SJSA1 (cell line): ENCODE results near the gene MLST8. TPM values are rescaled to one million over a fixed set of nuclear protein-coding genes. Genes with fewer than 3 reads are reported as not detected.

Experiments used
- DNase-seq, 2 experiments: peaks; one replicate each; pipeline ENCODE4 v3.0.0-alpha.2; 2015 to 2020; ENCODE audit warnings: low spot score in 2 of 2, low read depth in 1 of 2
- H3K27ac ChIP-seq: fragments of 250-450 bp; sonication (Bioruptor Pico); 2 replicates; pipeline ENCODE4 v1.5.1; 2020; ENCODE audit warnings: mild to moderate bottlenecking, moderate library complexity
- H3K27me3 ChIP-seq: fragments of 250-450 bp; sonication (Bioruptor Pico); replicated peaks from 2 replicates; pipeline ENCODE4 v1.5.1; 2020; ENCODE audit warnings: mild to moderate bottlenecking, moderate library complexity
- H3K36me3 ChIP-seq: fragments of 250-450 bp; sonication (Bioruptor Pico); 2 replicates; pipeline ENCODE4 v1.5.1; 2020; ENCODE audit warnings: mild to moderate bottlenecking
- H3K4me1 ChIP-seq: fragments of 250-450 bp; sonication (Bioruptor Pico); replicated peaks from 2 replicates; pipeline ENCODE4 v1.6.1; 2021; ENCODE audit warnings: mild to moderate bottlenecking
- H3K4me3 ChIP-seq: fragments of 250-450 bp; sonication (Bioruptor Pico); 2 replicates; pipeline ENCODE4 v1.5.1; 2020; ENCODE audit warnings: mild to moderate bottlenecking
- H3K9me3 ChIP-seq: fragments of 250-450 bp; sonication (Bioruptor Pico); replicated peaks from 2 replicates; pipeline ENCODE4 v1.5.1; 2020; ENCODE audit warnings: mild to moderate bottlenecking
- total RNA-seq: library from RNA; depleted of rRNA; stranded (reverse); fragments of >200 nt; shearing (Covaris generic); gene quantifications from 2 replicates; pipeline ENCODE4 v1.2.3, GENCODE V29; 2014

MLST8 gene
- total RNA-seq, 1 experiment from 2014 or later = 25.3 TPM

GRCh38 chr16:2178321-2179106, 26.7 kb upstream of the MLST8 start:
- no peak overlapping the region for H3K4me3 ChIP-seq
- no peaks in the 10 kb centered on the region for H3K9me3 ChIP-seq
- DNase-seq = no peak
- H3K36me3 ChIP-seq = peaks cover 36% of the 10 kb centered on the region
- H3K4me1 ChIP-seq = no peaks in the 10 kb centered on the region
- no peaks in the 10 kb centered on the region for H3K27me3 ChIP-seq
- no peak overlapping the region for H3K27ac ChIP-seq

DNA sequence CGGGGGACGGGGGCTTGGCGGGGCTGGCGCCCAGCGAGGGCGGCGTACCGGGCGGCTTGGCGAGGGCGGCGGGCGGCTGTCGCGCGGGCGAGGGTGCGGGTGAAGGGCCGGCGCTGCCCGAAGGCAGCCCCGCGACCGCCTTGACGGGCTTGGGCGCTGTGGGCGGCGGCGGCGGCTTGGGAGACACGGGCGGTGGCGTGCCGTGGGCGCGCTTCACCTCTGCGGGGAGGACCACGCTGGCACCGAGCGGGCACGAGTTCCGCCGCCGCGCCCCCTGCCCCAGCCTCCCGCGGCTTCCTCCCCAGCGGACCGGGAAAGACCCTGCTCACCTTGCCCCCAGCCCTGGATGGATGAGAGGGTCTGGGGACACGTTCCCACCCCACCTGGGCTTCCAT, 26.1 kb upstream of the MLST8 start:
- no peak overlapping the region for H3K27ac ChIP-seq
- no peak overlapping the region for H3K4me3 ChIP-seq
- H3K9me3 ChIP-seq = no peaks in the 10 kb centered on the region
- no peaks in the 10 kb centered on the region for H3K27me3 ChIP-seq
- no peak for DNase-seq
- H3K36me3 ChIP-seq = peaks cover 33% of the 10 kb centered on the region
- H3K4me1 ChIP-seq = no peaks in the 10 kb centered on the region

GRCh38 chr16:2179576-2179975, 25.7 kb upstream of the MLST8 start:
- no peak overlapping the region for H3K4me3 ChIP-seq
- no peaks in the 10 kb centered on the region for H3K4me1 ChIP-seq
- DNase-seq = no peak
- H3K36me3 ChIP-seq = peaks cover 29% of the 10 kb centered on the region
- H3K27me3 ChIP-seq = no peaks in the 10 kb centered on the region
- no peak overlapping the region for H3K27ac ChIP-seq
- no peaks in the 10 kb centered on the region for H3K9me3 ChIP-seq

DNA sequence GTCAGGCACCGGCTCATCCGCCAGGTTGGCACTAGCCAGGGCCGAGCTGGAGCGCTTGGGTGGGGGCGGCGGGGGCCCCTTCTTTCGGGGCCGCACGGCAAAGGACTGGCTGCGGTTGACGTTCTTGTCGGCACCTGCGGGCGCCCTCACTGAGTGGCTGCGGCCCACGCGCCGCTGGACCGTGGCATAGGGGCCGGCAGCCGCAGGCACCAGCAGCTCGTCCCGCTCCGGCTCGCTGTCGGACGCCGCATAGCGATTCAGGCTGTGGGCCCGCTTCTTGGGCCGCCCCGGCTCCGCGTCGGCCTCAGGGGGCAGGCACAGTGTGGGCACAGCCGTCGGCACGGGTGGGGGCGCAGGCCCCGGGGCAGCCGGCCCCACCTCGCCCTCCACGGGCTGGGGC, 24.8 kb upstream of the MLST8 start:
- no peak overlapping the region for H3K27ac ChIP-seq
- H3K27me3 ChIP-seq = no peaks in the 10 kb centered on the region
- no peak for DNase-seq
- no peaks in the 10 kb centered on the region for H3K4me1 ChIP-seq
- peaks cover 20% of the 10 kb centered on the region for H3K36me3 ChIP-seq
- H3K4me3 ChIP-seq = no peak overlapping the region
- H3K9me3 ChIP-seq = no peaks in the 10 kb centered on the region

DNA sequence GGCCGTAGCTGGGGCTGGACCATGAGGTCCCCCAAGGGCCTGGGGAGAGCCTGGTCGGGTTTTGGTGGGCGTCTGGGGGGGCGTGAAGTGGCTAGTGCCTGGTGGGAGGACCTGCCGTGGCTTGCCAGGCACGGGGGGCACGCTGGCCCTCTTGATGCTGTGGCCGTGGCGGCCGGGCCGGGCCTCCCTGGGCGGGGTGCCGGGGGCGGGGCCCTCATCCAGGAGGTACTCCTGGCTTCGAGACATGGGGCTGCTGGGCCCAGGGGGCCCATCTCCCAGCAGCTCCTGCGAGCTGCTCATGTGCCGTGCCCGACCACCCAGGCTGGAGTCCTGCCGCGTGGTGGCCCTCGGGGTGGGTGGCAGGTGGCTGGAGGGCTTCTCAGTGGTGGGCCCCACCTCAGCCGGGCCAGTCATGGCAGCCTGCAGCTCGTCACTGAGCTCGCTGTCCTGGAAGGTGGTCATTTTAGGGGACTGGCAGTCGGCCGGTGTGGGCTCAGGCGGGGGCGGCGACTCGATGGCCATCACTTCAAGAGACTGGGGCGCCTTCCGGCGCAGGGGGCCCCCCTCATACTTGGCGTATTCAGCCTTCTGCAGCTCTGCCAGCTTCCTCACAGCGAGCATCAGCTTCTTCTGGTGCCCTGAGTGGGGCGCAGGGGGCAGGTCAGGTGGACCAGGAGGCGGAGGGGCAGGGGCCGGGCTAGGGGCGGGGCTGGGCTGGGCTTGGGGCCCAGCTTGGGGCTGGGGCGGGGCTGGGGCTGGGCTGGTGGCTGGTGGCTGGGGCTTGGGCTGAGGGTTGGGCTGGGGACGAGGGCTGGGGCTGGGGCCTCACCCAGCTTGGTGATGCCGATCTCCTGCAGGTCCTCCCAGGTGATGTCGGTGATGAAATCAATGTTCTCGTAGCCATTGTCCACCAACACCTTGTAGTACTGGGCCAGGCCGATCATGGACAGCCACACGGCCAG, 24.0 kb upstream of the MLST8 start:
- Histone ChIP-seq H3K4me3 (no peak overlapping the region), H3K9me3 (no peaks in the 10 kb centered on the region), H3K27ac (no peak overlapping the region), H3K4me1 (no peaks in the 10 kb centered on the region), H3K27me3 (no peaks in the 10 kb centered on the region), H3K36me3 (peaks cover 12% of the 10 kb centered on the region)
- DNase-seq = no peak

GRCh38 chr16:2181952-2182351, 23.3 kb upstream of the MLST8 start:
- H3K27ac ChIP-seq = no peak overlapping the region
- DNase-seq = no peak
- H3K36me3 ChIP-seq = peaks cover 9% of the 10 kb centered on the region
- H3K9me3 ChIP-seq = no peaks in the 10 kb centered on the region
- no peaks in the 10 kb centered on the region for H3K4me1 ChIP-seq
- no peaks in the 10 kb centered on the region for H3K27me3 ChIP-seq
- no peak overlapping the region for H3K4me3 ChIP-seq

GRCh38 chr16:2183671-2184070, 21.6 kb upstream of the MLST8 start:
- Histone ChIP-seq H3K27ac (no peak overlapping the region), H3K4me1 (no peaks in the 10 kb centered on the region), H3K9me3 (no peaks in the 10 kb centered on the region), H3K36me3 (no peaks in the 10 kb centered on the region), H3K4me3 (no peak overlapping the region), H3K27me3 (no peaks in the 10 kb centered on the region)
- DNase-seq = no peak

GRCh38 chr16:2184346-2184745, 20.9 kb upstream of the MLST8 start:
- Histone ChIP-seq H3K27ac (no peak overlapping the region), H3K4me3 (no peak overlapping the region), H3K9me3 (no peaks in the 10 kb centered on the region), H3K27me3 (no peaks in the 10 kb centered on the region), H3K4me1 (no peaks in the 10 kb centered on the region), H3K36me3 (no peaks in the 10 kb centered on the region)
- DNase-seq = no peak

- H3K27me3 ChIP-seq = no peaks in the 10 kb centered on the region
- no peaks in the 10 kb centered on the region for H3K4me1 ChIP-seq
- H3K4me3 ChIP-seq = no peak overlapping the region
- no peaks in the 10 kb centered on the region for H3K36me3 ChIP-seq
- DNase-seq = no peak
- no peak overlapping the region for H3K27ac ChIP-seq
- H3K9me3 ChIP-seq = no peaks in the 10 kb centered on the region
Measured at GRCh38 chr16:2184962-2185361, 20.3 kb upstream of the MLST8 start.

- no peak overlapping the region for H3K4me3 ChIP-seq
- no peaks in the 10 kb centered on the region for H3K4me1 ChIP-seq
- no peak for DNase-seq
- no peaks in the 10 kb centered on the region for H3K27me3 ChIP-seq
- H3K27ac ChIP-seq = no peak overlapping the region
- no peaks in the 10 kb centered on the region for H3K9me3 ChIP-seq
- no peaks in the 10 kb centered on the region for H3K36me3 ChIP-seq
Measured at GRCh38 chr16:2186064-2186463, 19.2 kb upstream of the MLST8 start.

DNA sequence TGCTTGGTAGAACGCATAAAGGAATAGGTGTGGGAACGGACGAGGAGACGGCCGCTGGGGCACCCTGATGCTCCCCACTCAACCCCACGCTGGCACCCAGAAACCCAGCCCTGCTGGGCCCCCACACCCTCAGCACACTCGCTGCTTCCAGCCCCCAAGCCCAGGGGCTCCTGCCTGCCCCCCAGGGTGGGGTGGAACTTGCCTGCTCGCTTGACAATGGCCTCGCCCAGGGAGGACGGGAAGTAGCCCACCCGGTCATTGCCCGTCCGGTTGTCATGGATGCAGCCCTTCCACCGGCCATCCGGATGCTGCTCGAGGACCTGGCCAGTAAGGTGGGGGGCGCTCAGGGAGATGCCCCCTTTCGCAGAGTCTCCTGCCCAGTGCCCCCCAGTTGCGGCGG, 18.7 kb upstream of the MLST8 start:
- no peak overlapping the region for H3K27ac ChIP-seq
- H3K9me3 ChIP-seq = no peaks in the 10 kb centered on the region
- no peak for DNase-seq
- H3K4me1 ChIP-seq = no peaks in the 10 kb centered on the region
- no peaks in the 10 kb centered on the region for H3K36me3 ChIP-seq
- H3K4me3 ChIP-seq = no peak overlapping the region
- H3K27me3 ChIP-seq = no peaks in the 10 kb centered on the region

DNA sequence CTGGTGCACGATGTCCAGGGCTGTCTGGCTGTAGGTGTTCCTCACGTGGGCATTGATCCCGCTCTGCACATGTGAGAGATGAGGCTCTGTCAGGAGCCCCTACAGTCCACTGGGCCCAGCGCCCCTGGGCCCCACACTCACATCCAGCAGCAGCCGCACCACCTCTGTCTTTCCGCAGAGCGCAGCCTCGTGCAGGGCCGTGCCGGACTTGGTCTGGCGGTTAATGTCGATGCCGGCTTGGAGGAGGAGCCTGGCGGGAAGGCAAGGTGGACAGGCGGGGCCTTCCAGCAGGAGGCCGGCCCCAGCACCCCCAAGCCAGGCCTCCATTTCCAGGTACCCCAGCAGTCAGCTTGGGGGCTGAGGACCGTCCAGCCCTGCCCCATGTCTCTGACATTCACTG, 18.0 kb upstream of the MLST8 start:
- Histone ChIP-seq H3K4me3 (no peak overlapping the region), H3K27ac (no peak overlapping the region), H3K9me3 (no peaks in the 10 kb centered on the region), H3K4me1 (no peaks in the 10 kb centered on the region), H3K36me3 (no peaks in the 10 kb centered on the region), H3K27me3 (no peaks in the 10 kb centered on the region)
- DNase-seq = no peak

DNA sequence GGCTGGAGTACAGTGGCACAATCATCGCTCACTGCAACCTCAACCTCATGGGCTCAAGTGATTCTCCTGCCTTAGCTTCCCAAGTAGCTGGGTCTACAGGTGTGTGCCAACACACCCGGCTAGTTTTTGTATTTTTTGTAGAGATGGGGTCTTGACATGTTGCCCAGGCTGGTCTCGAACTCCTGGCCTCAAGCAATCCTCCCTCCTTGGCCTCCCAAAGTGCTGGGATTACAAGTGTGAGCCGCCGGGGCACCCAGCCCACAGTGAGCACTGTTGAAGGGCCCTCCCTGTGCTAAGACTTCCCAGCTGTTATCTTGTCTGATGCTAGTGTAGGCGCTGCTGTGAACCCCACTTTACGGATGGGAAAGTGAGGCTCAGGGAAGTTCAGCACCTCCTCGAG, 16.9 kb upstream of the MLST8 start:
- Histone ChIP-seq H3K27ac (no peak overlapping the region), H3K4me3 (no peak overlapping the region), H3K4me1 (no peaks in the 10 kb centered on the region), H3K9me3 (no peaks in the 10 kb centered on the region), H3K36me3 (no peaks in the 10 kb centered on the region), H3K27me3 (no peaks in the 10 kb centered on the region; the same call in 1 of the 2 replicates)
- no peak for DNase-seq

DNA sequence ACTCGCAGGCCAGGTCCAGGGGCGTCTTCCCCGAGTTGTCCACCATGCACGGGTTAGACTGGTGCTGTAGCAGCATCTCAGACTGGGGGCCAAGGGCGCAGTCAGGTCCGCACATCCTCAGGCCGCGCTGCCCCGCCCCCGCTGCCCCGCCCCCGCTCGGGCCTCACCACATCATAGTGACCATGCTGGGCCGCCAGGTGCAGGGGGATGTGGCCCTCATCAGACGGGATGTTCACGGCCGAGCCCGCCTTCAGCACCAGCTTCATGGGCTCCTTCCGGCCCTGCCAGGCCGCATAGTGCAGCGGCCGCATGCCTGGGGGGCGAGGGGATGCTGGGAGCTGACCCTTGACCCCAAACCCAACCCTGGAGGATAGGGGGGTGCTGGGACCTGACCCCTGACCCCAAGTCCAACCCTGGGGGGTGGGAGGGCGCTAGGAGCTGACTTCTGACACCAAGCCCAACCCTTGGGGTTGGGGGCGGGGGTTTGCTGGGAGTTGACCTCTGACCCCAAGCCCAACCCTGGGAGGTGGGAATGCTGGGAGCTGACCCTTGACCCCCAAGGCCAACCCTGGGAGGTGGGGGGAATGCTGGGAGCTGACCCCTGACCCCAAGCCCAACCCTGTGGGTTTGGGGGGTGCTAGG, 15.9 kb upstream of the MLST8 start:
- Histone ChIP-seq H3K27me3 (peaks cover 6% of the 10 kb centered on the region), H3K4me1 (no peaks in the 10 kb centered on the region), H3K9me3 (no peaks in the 10 kb centered on the region), H3K36me3 (no peaks in the 10 kb centered on the region), H3K4me3 (no peak overlapping the region), H3K27ac (no peak overlapping the region)
- DNase-seq = no peak
